Right lobe of liver (tissue), 4 donors: ENCODE data around the gene LIG1.

Experiments used
- CTCF ChIP-seq, 4 donors: fragments of 200-600 bp in 3 of 4; fragments of 450-650 bp in 1 of 4; IDR thresholded peaks; one replicate each; pipeline versions ENCODE4 v1.5.1 to v1.8.0; 2016 to 2022; ENCODE audit warnings: antibody characterized with exemption in 4 of 4, mild to moderate bottlenecking in 2 of 4
- POLR2A ChIP-seq: fragments of 450-650 bp; IDR thresholded peaks from one replicate; pipeline ENCODE4 v1.6.1; 2017; ENCODE audit warnings: antibody characterized with exemption, mild to moderate bottlenecking
- donor health status: DM: no; HTN: no; CAD: no.
- donor health status: DM: no; HTN: no; CAD: no.
- donor health status: DM: no; HTN: yes; CAD: no.

GRCh38 chr19:48175578-48175977, 5.4 kb upstream of the LIG1 start:
- TF ChIP-seq CTCF (IDR thresholded peaks at IDR 0.05) (no peak), POLR2A (no peak)
